ENCODE results near the gene COL27A1. TPM values are rescaled to one million over a fixed set of nuclear protein-coding genes. Genes with fewer than 3 reads are reported as not detected.

Gene COL27A1
- total RNA-seq, 1 donor from 2014 or later, result 31.1 TPM

Small RNA genes lying within 50 kb of the gene (small RNA-seq; reads per million reads assigned to genes)
- gene MIR455 (ENCODE audit: low replicate concordance), result 75.5 reads per million, percentile 96 among the genes with 10 or more reads in this experiment

Other genes with a start within 250 kb of the COL27A1 start
- gene AMBP, start 77.2 kb upstream of the COL27A1 start, total RNA-seq, result 0.30 TPM
- 2.3 TPM for gene KIF12, start 56.2 kb upstream of the COL27A1 start, total RNA-seq
- 4.8 TPM for gene ORM1, start 167.6 kb downstream of the COL27A1 start, total RNA-seq
- 0.79 TPM for gene ORM2, start 174.3 kb downstream of the COL27A1 start, total RNA-seq
- 12.8 TPM for gene AKNA, start 232.4 kb downstream of the COL27A1 start, total RNA-seq

Measured in skin of body (tissue), 2 donors.